ENCODE results near the gene GAL3ST2.
A peak's percentile ranks its signal among the peaks of the same experiment; 100 is the strongest.

The GAL3ST2 gene

DNA sequence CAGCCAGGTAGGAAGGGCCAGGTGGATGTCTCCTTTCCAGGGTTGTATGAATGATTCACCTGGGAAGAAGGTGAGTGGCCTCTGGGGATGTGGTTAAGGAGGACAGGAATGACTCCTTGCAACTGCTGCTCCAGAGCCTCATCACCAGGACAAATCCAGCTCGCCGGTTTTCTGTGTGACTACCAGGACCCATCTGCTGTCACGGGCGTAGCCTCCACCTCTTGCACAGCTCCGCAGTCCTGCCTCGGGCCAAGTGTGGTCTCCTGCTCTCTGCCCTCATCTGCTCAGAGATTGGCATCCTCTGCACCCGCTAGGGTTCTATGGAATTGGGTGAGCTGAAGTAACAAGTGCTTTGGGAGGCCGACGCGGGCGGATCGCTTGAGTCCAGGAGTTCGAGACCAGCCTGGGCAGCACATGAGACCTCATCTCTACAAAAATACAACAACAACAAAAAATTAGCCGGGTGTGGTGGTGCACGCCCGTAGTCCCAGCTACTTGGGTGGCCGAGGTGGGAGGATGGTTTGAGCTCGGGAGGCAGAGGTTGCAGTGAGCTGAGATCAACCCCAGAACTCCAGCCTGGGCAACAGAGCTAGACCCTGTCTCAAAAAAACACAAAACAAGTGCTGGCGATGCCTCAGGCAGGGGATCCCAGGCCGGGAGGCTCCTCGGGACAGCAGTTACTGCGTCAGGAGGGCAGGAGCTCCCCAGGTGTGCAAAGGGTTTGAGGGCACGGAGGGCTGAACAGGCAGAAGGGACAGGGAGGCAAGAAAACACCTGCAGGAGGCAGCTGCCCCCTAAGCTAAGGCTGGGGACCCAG, 43.0 kb upstream of the GAL3ST2 start:
- no peaks in the 10 kb centered on the region for H3K36me3 ChIP-seq (ENCODE audit: low read length)
- peaks cover 6% of the 10 kb centered on the region; the same call in 1 of the 2 replicates for H3K79me2 ChIP-seq (ENCODE audit: insufficient read depth, low read length)
- H4K20me1 ChIP-seq (ENCODE audit: low read depth, low read length): no peaks in the 10 kb centered on the region
- H3K9me3 ChIP-seq (ENCODE audit: insufficient read depth, low read length): no peaks in the 10 kb centered on the region
- TF ChIP-seq, protein P1, sequence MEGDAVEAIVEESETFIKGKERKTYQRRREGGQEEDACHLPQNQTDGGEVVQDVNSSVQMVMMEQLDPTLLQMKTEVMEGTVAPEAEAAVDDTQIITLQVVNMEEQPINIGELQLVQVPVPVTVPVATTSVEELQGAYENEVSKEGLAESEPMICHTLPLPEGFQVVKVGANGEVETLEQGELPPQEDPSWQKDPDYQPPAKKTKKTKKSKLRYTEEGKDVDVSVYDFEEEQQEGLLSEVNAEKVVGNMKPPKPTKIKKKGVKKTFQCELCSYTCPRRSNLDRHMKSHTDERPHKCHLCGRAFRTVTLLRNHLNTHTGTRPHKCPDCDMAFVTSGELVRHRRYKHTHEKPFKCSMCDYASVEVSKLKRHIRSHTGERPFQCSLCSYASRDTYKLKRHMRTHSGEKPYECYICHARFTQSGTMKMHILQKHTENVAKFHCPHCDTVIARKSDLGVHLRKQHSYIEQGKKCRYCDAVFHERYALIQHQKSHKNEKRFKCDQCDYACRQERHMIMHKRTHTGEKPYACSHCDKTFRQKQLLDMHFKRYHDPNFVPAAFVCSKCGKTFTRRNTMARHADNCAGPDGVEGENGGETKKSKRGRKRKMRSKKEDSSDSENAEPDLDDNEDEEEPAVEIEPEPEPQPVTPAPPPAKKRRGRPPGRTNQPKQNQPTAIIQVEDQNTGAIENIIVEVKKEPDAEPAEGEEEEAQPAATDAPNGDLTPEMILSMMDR (IDR thresholded peaks at IDR 0.05; ENCODE audit: insufficient read depth, low read length, poor library complexity, severe bottlenecking): no peak
- TF ChIP-seq EZH2phosphoT487 (conservative IDR thresholded peaks at IDR 0.05; ENCODE audit: low read length): no peak
- peak overlapping the region; percentile 68 for H3K4me2 ChIP-seq (ENCODE audit: low read depth, low read length, poor library complexity, severe bottlenecking)
- peak overlapping the region; percentile 86 for H3K9ac ChIP-seq (ENCODE audit: low read length)
- H3K27me3 ChIP-seq (ENCODE audit: low read length): no peaks in the 10 kb centered on the region
- H3K9me2 ChIP-seq (replicated peaks; ENCODE audit: insufficient read depth, low read length): no peaks in the 10 kb centered on the region
- H3K4me3 ChIP-seq (ENCODE audit: insufficient read depth, low read length, poor library complexity, severe bottlenecking): peak overlapping the region; percentile 66
- no peak overlapping the region for H3K27ac ChIP-seq (ENCODE audit: low read depth, low read length)
- no peaks in the 10 kb centered on the region for H3F3A ChIP-seq (ENCODE audit: insufficient read depth)
- peak overlapping the region; percentile 95 for H2AFZ ChIP-seq (ENCODE audit: low read depth, low read length, severe bottlenecking)

DNA sequence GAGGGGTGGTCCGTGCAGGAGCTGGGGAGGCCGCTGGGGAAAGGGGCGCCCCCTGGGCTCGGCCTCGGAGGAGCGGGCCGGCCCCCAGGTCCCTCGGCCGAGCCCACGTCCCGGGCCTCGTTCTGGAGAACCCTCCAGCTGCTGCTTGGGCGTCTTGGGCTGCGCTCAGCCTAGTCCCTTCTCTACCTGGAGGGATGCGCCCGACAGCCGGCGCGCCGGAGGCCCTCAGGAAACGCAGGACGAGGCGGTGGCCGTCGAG, 42.5 kb upstream of the GAL3ST2 start:
- Histone ChIP-seq H3K9me3 (ENCODE audit: insufficient read depth, low read length) (no peaks in the 10 kb centered on the region), H3K9ac (ENCODE audit: low read length) (peak overlapping the region; percentile 86), H3K27me3 (ENCODE audit: low read length) (no peaks in the 10 kb centered on the region), H3K4me3 (ENCODE audit: insufficient read depth, low read length, poor library complexity, severe bottlenecking) (peak overlapping the region; percentile 66), H3F3A (ENCODE audit: insufficient read depth) (no peaks in the 10 kb centered on the region), H3K27ac (ENCODE audit: low read depth, low read length) (no peak overlapping the region), H3K9me2 (replicated peaks; ENCODE audit: insufficient read depth, low read length) (no peaks in the 10 kb centered on the region), H3K4me2 (ENCODE audit: low read depth, low read length, poor library complexity, severe bottlenecking) (peak overlapping the region; percentile 68), H2AFZ (ENCODE audit: low read depth, low read length, severe bottlenecking) (peak overlapping the region; percentile 95), H4K20me1 (ENCODE audit: low read depth, low read length) (no peaks in the 10 kb centered on the region), H3K36me3 (ENCODE audit: low read length) (no peaks in the 10 kb centered on the region), H3K79me2 (ENCODE audit: insufficient read depth, low read length) (peaks cover 6% of the 10 kb centered on the region; the same call in 1 of the 2 replicates)
- no peak for TF ChIP-seq EZH2phosphoT487 (conservative IDR thresholded peaks at IDR 0.05; ENCODE audit: low read length)
- TF ChIP-seq, protein P1 (IDR thresholded peaks at IDR 0.05; ENCODE audit: insufficient read depth, low read length, poor library complexity, severe bottlenecking): no peak

DNA sequence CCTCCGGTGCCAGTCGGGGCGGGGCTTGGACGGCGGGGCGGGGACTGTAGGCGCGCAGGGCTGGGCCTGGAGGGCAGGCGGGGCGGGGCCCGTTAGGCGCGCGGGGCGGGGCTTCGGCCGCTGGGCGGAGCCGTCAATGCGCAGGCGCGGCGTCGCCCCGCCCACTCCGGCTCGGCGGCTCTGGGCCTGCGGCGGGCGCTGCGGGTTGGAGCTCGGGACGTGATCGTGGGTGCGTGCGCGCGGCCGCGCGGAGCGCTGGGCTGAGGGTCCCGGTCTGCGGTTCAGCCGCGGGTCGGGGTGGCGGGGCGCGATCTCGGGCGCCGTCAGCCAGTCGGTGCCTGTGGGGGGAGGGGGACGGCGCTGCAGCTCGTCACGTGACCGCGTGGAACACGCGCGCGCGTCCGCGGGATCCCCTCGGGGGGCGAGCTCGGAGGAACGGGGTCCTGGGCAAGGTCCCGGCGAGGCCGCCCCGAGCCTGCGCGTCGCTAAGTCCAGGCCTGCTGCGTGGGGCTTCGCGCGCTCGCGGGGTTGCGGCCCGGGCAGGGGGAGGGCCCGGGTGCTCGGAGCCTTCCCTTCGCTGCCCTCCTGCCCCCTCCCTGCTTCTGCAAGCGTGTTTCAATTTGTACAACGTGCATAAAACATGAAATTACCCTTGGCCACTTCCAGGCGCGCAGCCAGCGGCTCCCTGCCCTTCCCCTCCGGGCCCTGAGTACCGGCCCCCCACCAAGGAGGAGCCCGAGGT, 42.0 kb upstream of the GAL3ST2 start, which contains the start of gene D2HGDH:
TSS of gene D2HGDH (plus strand) at position 164 of the 742 bp plus-strand sequence. CDS start 595 bp downstream, outside the sequence.
- TF ChIP-seq, protein P1 (IDR thresholded peaks at IDR 0.05; ENCODE audit: insufficient read depth, low read length, poor library complexity, severe bottlenecking): no peak
- no peak for TF ChIP-seq EZH2phosphoT487 (conservative IDR thresholded peaks at IDR 0.05; ENCODE audit: low read length)
- Histone ChIP-seq H3K9me3 (ENCODE audit: insufficient read depth, low read length) (no peaks in the 10 kb centered on the region), H2AFZ (ENCODE audit: low read depth, low read length, severe bottlenecking) (peak within 1 kb of the TSS; percentile 95), H3K27me3 (ENCODE audit: low read length) (no peaks in the 10 kb centered on the region), H3K27ac (ENCODE audit: low read depth, low read length) (peak within 1 kb of the TSS; percentile 65), H3K9ac (ENCODE audit: low read length) (peak within 1 kb of the TSS; percentile 86), H3F3A (ENCODE audit: insufficient read depth) (no peaks in the 10 kb centered on the region), H3K9me2 (replicated peaks; ENCODE audit: insufficient read depth, low read length) (no peaks in the 10 kb centered on the region), H3K4me2 (ENCODE audit: low read depth, low read length, poor library complexity, severe bottlenecking) (peak within 1 kb of the TSS; percentile 68), H3K36me3 (ENCODE audit: low read length) (no peaks in the 10 kb centered on the region), H3K79me2 (ENCODE audit: insufficient read depth, low read length) (peaks cover 6% of the 10 kb centered on the region; the same call in 1 of the 2 replicates), H4K20me1 (ENCODE audit: low read depth, low read length) (no peaks in the 10 kb centered on the region), H3K4me3 (ENCODE audit: insufficient read depth, low read length, poor library complexity, severe bottlenecking) (peak within 1 kb of the TSS; percentile 66)

Data from SU-DHL-6 (cell line).